Measurements from ENCODE around the gene EHBP1. TPM values are rescaled to one million over a fixed set of nuclear protein-coding genes. Genes with fewer than 3 reads are reported as not detected.

The EHBP1 gene
- total and polyA plus RNA-seq, 2 donors (not counting 1 experiment from before 2014, with no cell fraction given): 129 to 191 TPM

DNA sequence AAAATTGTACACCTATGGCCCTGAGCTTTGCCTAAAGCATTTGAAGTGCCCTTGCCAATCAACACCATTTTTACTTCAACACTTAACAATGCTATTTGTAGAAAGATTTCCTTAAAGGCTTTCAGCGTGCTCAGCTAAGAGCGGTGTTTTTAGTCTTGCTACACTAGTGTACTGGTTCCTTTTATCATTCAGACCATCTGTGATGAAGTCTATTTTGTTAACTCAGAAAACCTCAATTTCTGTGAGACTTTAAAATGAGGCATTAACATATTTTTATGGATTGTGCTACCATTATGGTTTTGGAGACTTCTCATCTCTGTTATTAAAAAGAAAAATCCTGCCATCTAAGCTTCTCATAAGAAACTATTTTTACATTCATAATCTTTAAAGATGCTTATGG, 46.6 kb upstream of the EHBP1 start:
- no peak for DNase-seq (ENCODE audit: low read depth in 2 of 2)
- no peaks in the 10 kb centered on the region for H3K36me3 ChIP-seq (ENCODE audit: control insufficient read depth, insufficient read depth, low read length)
- H3K9me3 ChIP-seq (ENCODE audit: control insufficient read depth, insufficient read depth, low read depth, low read length): no peaks in the 10 kb centered on the region
- TF ChIP-seq EZH2 (IDR thresholded peaks at IDR 0.05; ENCODE audit: low read length, missing control alignments): no peak
- TF ChIP-seq, protein P1, sequence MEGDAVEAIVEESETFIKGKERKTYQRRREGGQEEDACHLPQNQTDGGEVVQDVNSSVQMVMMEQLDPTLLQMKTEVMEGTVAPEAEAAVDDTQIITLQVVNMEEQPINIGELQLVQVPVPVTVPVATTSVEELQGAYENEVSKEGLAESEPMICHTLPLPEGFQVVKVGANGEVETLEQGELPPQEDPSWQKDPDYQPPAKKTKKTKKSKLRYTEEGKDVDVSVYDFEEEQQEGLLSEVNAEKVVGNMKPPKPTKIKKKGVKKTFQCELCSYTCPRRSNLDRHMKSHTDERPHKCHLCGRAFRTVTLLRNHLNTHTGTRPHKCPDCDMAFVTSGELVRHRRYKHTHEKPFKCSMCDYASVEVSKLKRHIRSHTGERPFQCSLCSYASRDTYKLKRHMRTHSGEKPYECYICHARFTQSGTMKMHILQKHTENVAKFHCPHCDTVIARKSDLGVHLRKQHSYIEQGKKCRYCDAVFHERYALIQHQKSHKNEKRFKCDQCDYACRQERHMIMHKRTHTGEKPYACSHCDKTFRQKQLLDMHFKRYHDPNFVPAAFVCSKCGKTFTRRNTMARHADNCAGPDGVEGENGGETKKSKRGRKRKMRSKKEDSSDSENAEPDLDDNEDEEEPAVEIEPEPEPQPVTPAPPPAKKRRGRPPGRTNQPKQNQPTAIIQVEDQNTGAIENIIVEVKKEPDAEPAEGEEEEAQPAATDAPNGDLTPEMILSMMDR (conservative IDR thresholded peaks at IDR 0.05 in 1 of 2, IDR thresholded peaks at IDR 0.05 in 1 of 2; ENCODE audit: low read depth in 1 of 2, low read length in 2 of 2): no peak
- no peaks in the 10 kb centered on the region for H3K79me2 ChIP-seq (ENCODE audit: control insufficient read depth, insufficient read depth, low read length)
- H3K4me2 ChIP-seq (ENCODE audit: extremely low read depth, insufficient read depth, low read length): no peak overlapping the region
- no peak overlapping the region for H3K9ac ChIP-seq (ENCODE audit: insufficient read depth, low read length)
- no peak overlapping the region for H3K4me3 ChIP-seq (replicated peaks in 1 of 4; ENCODE audit: control extremely low read depth in 1 of 4, insufficient read depth in 1 of 4, low read depth in 3 of 4, low read length in 4 of 4)
- H3K27ac ChIP-seq (ENCODE audit: insufficient read depth, low read length): no peak overlapping the region
- H3K27me3 ChIP-seq (ENCODE audit: control insufficient read depth, insufficient read depth, low read length): no peaks in the 10 kb centered on the region
- H4K20me1 ChIP-seq (ENCODE audit: control insufficient read depth, extremely low read depth, insufficient read depth, low read length): no peaks in the 10 kb centered on the region
- H2AFZ ChIP-seq (ENCODE audit: low read length): no peak overlapping the region
- H3K4me1 ChIP-seq (ENCODE audit: control insufficient read depth, extremely low read depth, insufficient read depth, low read length): peaks cover 16% of the 10 kb centered on the region

DNA sequence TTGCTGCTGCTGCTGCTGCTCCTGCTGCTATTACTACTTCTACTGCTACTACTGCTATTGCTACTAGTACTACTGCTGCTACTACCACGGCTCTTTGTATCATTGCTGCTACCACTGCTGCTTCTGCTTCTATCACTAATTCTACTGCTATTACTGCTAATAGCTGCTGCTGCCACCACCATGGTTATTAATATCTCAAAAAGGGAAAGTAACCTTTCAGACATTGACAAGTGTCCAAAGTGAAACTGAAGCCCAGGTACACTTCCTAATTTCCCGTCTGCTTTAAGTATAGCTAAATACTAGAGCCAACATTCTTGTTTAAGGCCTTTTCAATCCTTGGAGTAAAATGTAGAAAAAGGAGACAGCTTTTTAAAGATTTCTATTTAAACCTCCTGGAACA, 45.4 kb upstream of the EHBP1 start:
- TF ChIP-seq EZH2 (IDR thresholded peaks at IDR 0.05; ENCODE audit: low read length, missing control alignments): no peak
- TF ChIP-seq, protein P1 (conservative IDR thresholded peaks at IDR 0.05 in 1 of 2, IDR thresholded peaks at IDR 0.05 in 1 of 2; ENCODE audit: low read depth in 1 of 2, low read length in 2 of 2): no peak
- peaks cover 24% of the 10 kb centered on the region for H3K4me1 ChIP-seq (ENCODE audit: control insufficient read depth, extremely low read depth, insufficient read depth, low read length)
- no peak overlapping the region for H3K4me2 ChIP-seq (ENCODE audit: extremely low read depth, insufficient read depth, low read length)
- no peaks in the 10 kb centered on the region for H3K27me3 ChIP-seq (ENCODE audit: control insufficient read depth, insufficient read depth, low read length)
- H3K79me2 ChIP-seq (ENCODE audit: control insufficient read depth, insufficient read depth, low read length): no peaks in the 10 kb centered on the region
- no peaks in the 10 kb centered on the region for H3K36me3 ChIP-seq (ENCODE audit: control insufficient read depth, insufficient read depth, low read length)
- no peak for DNase-seq (ENCODE audit: low read depth in 2 of 2)
- H3K9ac ChIP-seq (ENCODE audit: insufficient read depth, low read length): no peak overlapping the region
- H4K20me1 ChIP-seq (ENCODE audit: control insufficient read depth, extremely low read depth, insufficient read depth, low read length): no peaks in the 10 kb centered on the region
- H3K27ac ChIP-seq (ENCODE audit: insufficient read depth, low read length): no peak overlapping the region
- H2AFZ ChIP-seq (ENCODE audit: low read length): no peak overlapping the region
- H3K4me3 ChIP-seq (replicated peaks in 1 of 4; ENCODE audit: control extremely low read depth in 1 of 4, insufficient read depth in 1 of 4, low read depth in 3 of 4, low read length in 4 of 4): no peak overlapping the region
- H3K9me3 ChIP-seq (ENCODE audit: control insufficient read depth, insufficient read depth, low read depth, low read length): no peaks in the 10 kb centered on the region

DNA sequence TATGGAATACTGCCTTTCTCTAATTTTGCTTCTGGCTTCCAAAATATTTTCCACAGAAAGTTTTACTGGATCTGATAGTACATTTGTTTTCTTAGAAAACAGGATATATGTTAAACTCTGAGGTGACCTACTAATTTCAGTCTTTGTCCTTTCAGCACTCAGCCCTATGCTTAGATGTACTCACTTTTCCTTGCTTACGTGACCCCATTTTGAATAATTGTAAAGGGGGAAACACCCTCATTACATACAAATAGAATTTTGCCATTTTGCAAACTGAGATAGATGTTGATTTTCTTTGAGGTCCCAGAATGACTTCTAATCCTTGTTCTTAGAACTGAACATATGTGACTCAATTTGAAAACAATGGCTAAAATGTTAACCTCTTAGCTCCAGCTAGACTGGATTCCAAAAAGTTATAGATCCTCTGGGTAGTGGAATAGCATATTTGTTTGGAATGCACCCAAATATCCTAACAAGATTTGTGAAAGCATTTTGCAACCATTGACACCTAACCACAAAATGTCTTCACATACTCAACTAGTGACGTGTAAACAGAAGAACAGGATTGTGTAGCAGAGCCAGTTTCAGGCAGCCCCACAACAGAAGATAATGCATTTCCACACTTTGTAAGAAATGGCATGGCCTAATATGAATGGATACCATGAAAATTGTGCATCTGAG, 44.8 kb upstream of the EHBP1 start:
- H3K4me2 ChIP-seq (ENCODE audit: extremely low read depth, insufficient read depth, low read length): no peak overlapping the region
- no peaks in the 10 kb centered on the region for H3K36me3 ChIP-seq (ENCODE audit: control insufficient read depth, insufficient read depth, low read length)
- no peaks in the 10 kb centered on the region for H3K9me3 ChIP-seq (ENCODE audit: control insufficient read depth, insufficient read depth, low read depth, low read length)
- no peak overlapping the region for H3K9ac ChIP-seq (ENCODE audit: insufficient read depth, low read length)
- H3K79me2 ChIP-seq (ENCODE audit: control insufficient read depth, insufficient read depth, low read length): no peaks in the 10 kb centered on the region
- peaks cover 24% of the 10 kb centered on the region for H3K4me1 ChIP-seq (ENCODE audit: control insufficient read depth, extremely low read depth, insufficient read depth, low read length)
- no peaks in the 10 kb centered on the region for H4K20me1 ChIP-seq (ENCODE audit: control insufficient read depth, extremely low read depth, insufficient read depth, low read length)
- DNase-seq (ENCODE audit: low read depth in 2 of 2): peak; percentile 91 to 96
- no peak overlapping the region for H3K4me3 ChIP-seq (replicated peaks in 1 of 4; ENCODE audit: control extremely low read depth in 1 of 4, insufficient read depth in 1 of 4, low read depth in 3 of 4, low read length in 4 of 4)
- no peaks in the 10 kb centered on the region for H3K27me3 ChIP-seq (ENCODE audit: control insufficient read depth, insufficient read depth, low read length)
- peak overlapping the region; percentile 14 for H3K27ac ChIP-seq (ENCODE audit: insufficient read depth, low read length)
- H2AFZ ChIP-seq (ENCODE audit: low read length): no peak overlapping the region
- TF ChIP-seq, protein P1 (conservative IDR thresholded peaks at IDR 0.05 in 1 of 2, IDR thresholded peaks at IDR 0.05 in 1 of 2; ENCODE audit: low read depth in 1 of 2, low read length in 2 of 2): no peak
- no peak for TF ChIP-seq EZH2 (IDR thresholded peaks at IDR 0.05; ENCODE audit: low read length, missing control alignments)

Data from fibroblast of lung (primary cell).